Activated CD4-positive, alpha-beta T cell treated with anti-CD3 and anti-CD28 coated beads for 36 hours (primary cell): Measurements from ENCODE around the gene PPIH. TPM values are rescaled to one million over a fixed set of nuclear protein-coding genes. Genes with fewer than 3 reads are reported as not detected.
A peak's percentile ranks its signal among the peaks of the same experiment; 100 is the strongest.
"Not testable (repeated sequence)": the region's sequence is repeated elsewhere in the genome, so short reads cannot be mapped to it uniquely, and the experiment has no call there.

Source experiments
- ATAC-seq: fragments of 200-7000 bp; cut with Tn5 transposase; one replicate; pipeline ENCODE4 v1.10.0; 2021; ENCODE audit warnings: mild to moderate bottlenecking, moderate library complexity
- CTCF ChIA-PET: fragments of 350-600 bp; sonication (Branson Sonifier 250); formaldehyde crosslinking; loops from one replicate; lab custom pipeline; 2021; ENCODE audit warnings: antibody characterized with exemption; lab: Charles Lee
- POLR2A ChIA-PET: fragments of 350-600 bp; sonication (Branson Sonifier 250); formaldehyde crosslinking; loops from one replicate; lab custom pipeline; 2021; ENCODE audit warnings: antibody characterized with exemption, inconsistent platforms; lab: Charles Lee
- DNase-seq: peaks from one replicate; pipeline ENCODE4 v3.0.0-alpha.2; 2020
- H3K27ac Mint-ChIP-seq: one replicate; pipeline ENCODE4 v1.8.0; 2021; ENCODE audit warnings: mixed read lengths
- H3K27me3 Mint-ChIP-seq: one replicate; pipeline ENCODE4 v1.8.0; 2021; ENCODE audit warnings: mixed read lengths
- H3K36me3 Mint-ChIP-seq: one replicate; pipeline ENCODE4 v1.8.0; 2021; ENCODE audit warnings: low read depth, mixed read lengths
- H3K4me1 Mint-ChIP-seq: one replicate; pipeline ENCODE4 v1.8.0; 2021; ENCODE audit warnings: mixed read lengths
- H3K4me3 Mint-ChIP-seq: one replicate; pipeline ENCODE4 v1.8.0; 2021; ENCODE audit warnings: mild to moderate bottlenecking, moderate library complexity, mixed read lengths
- H3K9me3 Mint-ChIP-seq: one replicate; pipeline ENCODE4 v1.8.0; 2021; ENCODE audit warnings: low read depth, mixed read lengths
- intact Hi-C, 2 experiments: fragments of 100-400 bp; cut with DNase I in 1 of 2; cut with micrococcal nuclease in 1 of 2; formaldehyde crosslinking; loops; one replicate each; pipeline versions ENCODE4 v1.14.2 to v1.15.1; 2022 to 2024; cut with DNase I, micrococcal nuclease
- total RNA-seq, 2 experiments: library from RNA; stranded (reverse); gene quantifications; one replicate each; pipeline ENCODE4 v1.2.3, GENCODE V29; 2021

Gene PPIH
- total RNA-seq, 2 experiments from 2014 or later: 111 to 114 TPM

- CTCF ChIA-PET: interaction anchor here (0.9 kb wide), 1 partner anchor 35 kb away, joined by 3 read pairs; no protein-coding TSS in a partner anchor
- intact Hi-C loops: no loop called here
- peaks cover 24% of the 10 kb centered on the region for H3K4me1 Mint-ChIP-seq
- ATAC-seq (no peak), DNase-seq (no peak)
- POLR2A ChIA-PET: interaction anchor here (0.9 kb wide), 1 partner anchor 15 kb away, joined by 3 read pairs; no protein-coding TSS in a partner anchor
- H3K36me3 Mint-ChIP-seq: peaks cover 92% of the 10 kb centered on the region
- peak overlapping the region; percentile 73 for H3K27ac Mint-ChIP-seq
- no peaks in the 10 kb centered on the region for H3K27me3 Mint-ChIP-seq
- H3K4me3 Mint-ChIP-seq: no peak overlapping the region
- no peaks in the 10 kb centered on the region for H3K9me3 Mint-ChIP-seq
Measured at GRCh38 chr1:42698081-42698813, 40.0 kb downstream of the PPIH start.

- ChIA-PET POLR2A (no interaction called here), CTCF (interaction anchor here (2.0 kb wide), 1 partner anchor 9 kb away, joined by 6 read pairs; no protein-coding TSS in a partner anchor)
- no peaks in the 10 kb centered on the region for H3K27me3 Mint-ChIP-seq
- peaks cover 11% of the 10 kb centered on the region for H3K4me1 Mint-ChIP-seq
- H3K9me3 Mint-ChIP-seq: no peaks in the 10 kb centered on the region
- DNase-seq: no peak
- no peak overlapping the region for H3K4me3 Mint-ChIP-seq
- peak overlapping the region; percentile 73 for H3K27ac Mint-ChIP-seq
- peaks cover 91% of the 10 kb centered on the region for H3K36me3 Mint-ChIP-seq
- ATAC-seq: no peak
- intact Hi-C loops: no loop called here
Measured at GRCh38 chr1:42700006-42700405, 41.8 kb downstream of the PPIH start.

GRCh38 chr1:42703888-42704464 is 45.8 kb downstream of the PPIH start:
- POLR2A ChIA-PET: interaction anchor here (0.6 kb wide), 2 partner anchors 65 to 132 kb away, joined by 5 read pairs; no protein-coding TSS in a partner anchor
- DNase-seq: no peak
- Mint-ChIP-seq H3K36me3 (peaks cover 83% of the 10 kb centered on the region), H3K4me3 (no peak overlapping the region), H3K27ac (peak overlapping the region; percentile 7), H3K4me1 (peaks cover 2% of the 10 kb centered on the region), H3K9me3 (no peaks in the 10 kb centered on the region), H3K27me3 (no peaks in the 10 kb centered on the region)
- intact Hi-C loops: no loop called here
- CTCF ChIA-PET: no interaction called here
- no peak for ATAC-seq

- POLR2A ChIA-PET, H3K27me3 Mint-ChIP-seq, ATAC-seq, CTCF ChIA-PET, H3K4me1 Mint-ChIP-seq, DNase-seq, H3K4me3 Mint-ChIP-seq, H3K27ac Mint-ChIP-seq, intact Hi-C loops: not testable (repeated sequence)
- Mint-ChIP-seq H3K36me3 (peaks cover 77% of the 10 kb centered on the region), H3K9me3 (peaks cover 19% of the 10 kb centered on the region)
Measured at GRCh38 chr1:42712808-42713207, 54.6 kb downstream of the PPIH start.

- H3K27me3 Mint-ChIP-seq: no peaks in the 10 kb centered on the region
- H3K4me3 Mint-ChIP-seq: no peak overlapping the region
- peaks cover 76% of the 10 kb centered on the region for H3K36me3 Mint-ChIP-seq
- H3K9me3 Mint-ChIP-seq: peaks cover 19% of the 10 kb centered on the region
- CTCF ChIA-PET: interaction anchor here (0.9 kb wide), 1 partner anchor 43 kb away, joined by 4 read pairs; no protein-coding TSS in a partner anchor
- no peak for DNase-seq
- POLR2A ChIA-PET: no interaction called here
- H3K4me1 Mint-ChIP-seq: peaks cover 7% of the 10 kb centered on the region
- intact Hi-C loops: no loop called here
- no peak for ATAC-seq
- no peak overlapping the region for H3K27ac Mint-ChIP-seq
Measured at GRCh38 chr1:42713293-42713692, 55.1 kb downstream of the PPIH start.

GRCh38 chr1:42714441-42714840 is 56.2 kb downstream of the PPIH start:
- CTCF ChIA-PET, H3K4me1 Mint-ChIP-seq, intact Hi-C loops, H3K27me3 Mint-ChIP-seq, ATAC-seq, DNase-seq, H3K4me3 Mint-ChIP-seq, H3K27ac Mint-ChIP-seq: not testable (repeated sequence)
- Mint-ChIP-seq H3K36me3 (peaks cover 72% of the 10 kb centered on the region), H3K9me3 (peaks cover 19% of the 10 kb centered on the region)
- POLR2A ChIA-PET: interaction anchor here (0.6 kb wide), 2 partner anchors 13 to 942 kb away, joined by 5 to 7 read pairs; no protein-coding TSS in a partner anchor

- ChIA-PET CTCF (interaction anchor here (0.6 kb wide), 1 partner anchor 1564 kb away, joined by 3 read pairs; no protein-coding TSS in a partner anchor), POLR2A (no interaction called here)
- no peak overlapping the region for H3K27ac Mint-ChIP-seq
- peaks cover 7% of the 10 kb centered on the region for H3K4me1 Mint-ChIP-seq
- no peak overlapping the region for H3K4me3 Mint-ChIP-seq
- ATAC-seq (no peak), DNase-seq (no peak)
- peaks cover 24% of the 10 kb centered on the region for H3K36me3 Mint-ChIP-seq
- no peaks in the 10 kb centered on the region for H3K27me3 Mint-ChIP-seq
- intact Hi-C loops: no loop called here
- no peaks in the 10 kb centered on the region for H3K9me3 Mint-ChIP-seq
Measured at GRCh38 chr1:42720868-42721267, 62.6 kb downstream of the PPIH start.

GRCh38 chr1:42721926-42722325 is 63.7 kb downstream of the PPIH start:
- DNase-seq: no peak
- Mint-ChIP-seq H3K4me1 (peaks cover 7% of the 10 kb centered on the region), H3K27me3 (no peaks in the 10 kb centered on the region), H3K36me3 (peaks cover 16% of the 10 kb centered on the region), H3K27ac (no peak overlapping the region), H3K4me3 (no peak overlapping the region), H3K9me3 (no peaks in the 10 kb centered on the region)
- ChIA-PET POLR2A (no interaction called here), CTCF (no interaction called here)
- no peak for ATAC-seq
- intact Hi-C loops: no loop called here

GRCh38 chr1:42722403-42722802 is 64.2 kb downstream of the PPIH start:
- CTCF ChIA-PET, ATAC-seq, H3K4me1 Mint-ChIP-seq, H3K27me3 Mint-ChIP-seq, POLR2A ChIA-PET, H3K4me3 Mint-ChIP-seq, H3K27ac Mint-ChIP-seq, intact Hi-C loops, DNase-seq, H3K9me3 Mint-ChIP-seq: not testable (repeated sequence)
- peaks cover 11% of the 10 kb centered on the region for H3K36me3 Mint-ChIP-seq

- Mint-ChIP-seq H3K4me3 (no peak overlapping the region), H3K27me3 (no peaks in the 10 kb centered on the region), H3K9me3 (no peaks in the 10 kb centered on the region), H3K27ac (no peak overlapping the region), H3K4me1 (peaks cover 7% of the 10 kb centered on the region), H3K36me3 (peaks cover 2% of the 10 kb centered on the region)
- intact Hi-C loops: no loop called here
- ChIA-PET CTCF (interaction anchor here (1.5 kb wide), 1 partner anchor 145 kb away, joined by 3 read pairs; no protein-coding TSS in a partner anchor), POLR2A (interaction anchor here (0.7 kb wide), 1 partner anchor 123 kb away, joined by 4 read pairs; the partner anchor contains the start of gene ZNF691)
- DNase-seq (peak; percentile 22), ATAC-seq (no peak)
Measured at GRCh38 chr1:42723511-42723910, 65.3 kb downstream of the PPIH start.

- ATAC-seq, H3K36me3 Mint-ChIP-seq, POLR2A ChIA-PET, DNase-seq, CTCF ChIA-PET, H3K27me3 Mint-ChIP-seq, H3K4me3 Mint-ChIP-seq, H3K27ac Mint-ChIP-seq, H3K4me1 Mint-ChIP-seq, intact Hi-C loops, H3K9me3 Mint-ChIP-seq: not testable (repeated sequence)
Measured at GRCh38 chr1:42725820-42726219, 67.6 kb downstream of the PPIH start.
